Measurements from ENCODE around the gene PSMB3.

The PSMB3 gene

DNA sequence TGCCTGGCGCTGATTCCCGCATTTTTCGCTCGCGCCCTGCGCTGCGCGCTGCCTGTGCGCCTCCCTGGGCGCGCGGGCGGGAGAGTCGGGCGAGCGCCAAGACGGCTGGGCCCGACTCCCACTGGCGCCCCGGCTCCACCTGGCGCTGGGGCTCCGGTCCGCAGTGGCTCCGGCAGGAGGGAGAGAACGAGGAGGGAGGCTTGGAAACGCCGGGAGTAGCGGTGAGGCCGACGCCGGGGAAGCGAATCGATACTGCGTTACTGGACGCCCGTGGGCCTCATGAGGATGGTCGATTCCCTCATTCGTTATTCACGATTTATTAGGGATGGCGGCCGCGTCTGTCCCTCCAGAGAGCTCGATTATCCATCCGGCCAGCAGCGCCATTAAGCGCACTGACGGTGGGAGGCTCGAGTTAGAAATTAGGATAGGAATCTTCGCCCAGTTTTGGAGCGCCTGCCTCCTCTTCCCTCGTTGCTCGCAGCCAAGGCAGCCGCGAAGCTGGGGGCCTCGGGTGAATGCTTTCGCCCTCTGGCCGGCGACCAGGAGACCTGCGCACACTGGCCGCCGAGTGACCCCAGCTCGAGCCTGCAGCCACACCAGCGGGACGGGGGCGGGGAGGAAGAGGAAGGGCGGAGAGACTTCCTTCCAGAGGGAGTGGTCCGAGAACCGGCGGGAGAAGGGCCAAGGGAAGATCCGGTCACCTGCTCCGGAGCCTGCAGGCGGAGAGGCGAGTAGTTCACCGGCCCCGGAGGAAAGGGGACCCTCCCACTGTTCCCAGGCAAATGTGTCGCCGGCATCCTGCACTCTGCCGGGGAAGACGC is 3.1 kb upstream of the PSMB3 start:
- peak overlapping the region; percentile 87 for H3K27ac ChIP-seq
- H3K36me3 ChIP-seq: peaks cover 18% of the 10 kb centered on the region
- DNase-seq: peak; percentile 90
- H3K9me3 ChIP-seq (ENCODE audit: severe bottlenecking): no peaks in the 10 kb centered on the region
- peak overlapping the region; percentile 92 for H3K4me3 ChIP-seq (ENCODE audit: low read depth, low read length)
- TF ChIP-seq, protein P1, sequence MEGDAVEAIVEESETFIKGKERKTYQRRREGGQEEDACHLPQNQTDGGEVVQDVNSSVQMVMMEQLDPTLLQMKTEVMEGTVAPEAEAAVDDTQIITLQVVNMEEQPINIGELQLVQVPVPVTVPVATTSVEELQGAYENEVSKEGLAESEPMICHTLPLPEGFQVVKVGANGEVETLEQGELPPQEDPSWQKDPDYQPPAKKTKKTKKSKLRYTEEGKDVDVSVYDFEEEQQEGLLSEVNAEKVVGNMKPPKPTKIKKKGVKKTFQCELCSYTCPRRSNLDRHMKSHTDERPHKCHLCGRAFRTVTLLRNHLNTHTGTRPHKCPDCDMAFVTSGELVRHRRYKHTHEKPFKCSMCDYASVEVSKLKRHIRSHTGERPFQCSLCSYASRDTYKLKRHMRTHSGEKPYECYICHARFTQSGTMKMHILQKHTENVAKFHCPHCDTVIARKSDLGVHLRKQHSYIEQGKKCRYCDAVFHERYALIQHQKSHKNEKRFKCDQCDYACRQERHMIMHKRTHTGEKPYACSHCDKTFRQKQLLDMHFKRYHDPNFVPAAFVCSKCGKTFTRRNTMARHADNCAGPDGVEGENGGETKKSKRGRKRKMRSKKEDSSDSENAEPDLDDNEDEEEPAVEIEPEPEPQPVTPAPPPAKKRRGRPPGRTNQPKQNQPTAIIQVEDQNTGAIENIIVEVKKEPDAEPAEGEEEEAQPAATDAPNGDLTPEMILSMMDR (IDR thresholded peaks at IDR 0.05; ENCODE audit: low read depth, low read length): no peak
- H3K27me3 ChIP-seq (ENCODE audit: insufficient read depth, low read depth, severe bottlenecking): no peaks in the 10 kb centered on the region

DNA sequence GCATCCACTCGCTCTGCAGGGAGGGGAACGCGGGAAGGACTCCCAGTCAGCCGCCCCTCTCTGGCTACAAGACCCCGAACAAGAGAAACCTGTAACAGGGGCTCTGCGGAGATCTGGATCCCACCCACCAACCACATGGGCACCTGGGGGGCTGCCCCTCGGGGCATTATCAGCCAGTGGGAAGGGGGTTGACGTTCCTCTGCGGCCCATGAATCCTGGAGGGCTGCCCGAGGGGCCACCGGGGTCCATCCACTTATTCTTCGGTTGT is 2.6 kb upstream of the PSMB3 start:
- H3K9me3 ChIP-seq (ENCODE audit: severe bottlenecking): no peaks in the 10 kb centered on the region
- H3K4me3 ChIP-seq (ENCODE audit: low read depth, low read length): peak overlapping the region; percentile 92
- TF ChIP-seq, protein P1 (IDR thresholded peaks at IDR 0.05; ENCODE audit: low read depth, low read length): no peak
- DNase-seq: no peak
- peaks cover 23% of the 10 kb centered on the region for H3K36me3 ChIP-seq
- no peaks in the 10 kb centered on the region for H3K27me3 ChIP-seq (ENCODE audit: insufficient read depth, low read depth, severe bottlenecking)
- H3K27ac ChIP-seq: peak overlapping the region; percentile 87

DNA sequence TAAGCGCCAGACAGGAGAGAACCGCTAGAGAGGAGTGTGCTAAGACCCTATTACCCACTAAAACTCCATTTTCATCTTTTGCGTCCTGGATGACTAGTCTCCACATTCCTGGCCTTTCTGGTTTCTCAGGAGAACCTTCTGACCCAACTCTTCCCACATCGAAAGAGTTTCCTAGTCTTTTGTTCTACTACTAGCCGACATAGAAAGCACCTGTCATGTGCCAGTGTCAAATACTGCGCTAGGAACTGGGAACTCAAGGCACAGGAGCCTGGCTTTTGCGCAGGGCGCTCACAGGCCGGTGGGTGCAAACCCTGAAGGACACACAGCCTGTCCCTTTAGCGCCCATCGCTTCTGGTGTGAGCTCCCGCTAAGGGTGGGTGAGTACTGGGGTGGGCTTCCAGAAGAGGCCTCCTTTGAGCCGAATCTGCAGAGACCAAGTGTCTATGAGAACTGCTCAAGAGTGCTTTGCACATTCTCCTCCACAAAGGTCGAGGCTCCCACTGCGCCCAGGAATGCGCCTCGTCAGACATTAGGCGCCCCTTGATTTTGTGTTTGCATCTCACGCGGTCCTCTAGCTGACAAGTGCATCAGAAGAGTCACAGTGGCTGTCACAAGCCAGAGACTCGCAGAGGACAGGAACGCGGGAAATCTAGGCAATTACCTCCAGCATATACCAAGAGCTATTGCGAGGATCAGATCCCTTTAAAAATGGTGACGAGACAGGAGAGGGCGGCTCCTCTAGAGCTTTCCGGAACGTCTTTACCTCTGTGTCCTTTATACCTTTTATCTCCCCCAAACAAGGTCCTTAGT is 2.0 kb upstream of the PSMB3 start:
- no peaks in the 10 kb centered on the region for H3K9me3 ChIP-seq (ENCODE audit: severe bottlenecking)
- TF ChIP-seq, protein P1 (IDR thresholded peaks at IDR 0.05; ENCODE audit: low read depth, low read length): no peak
- peak overlapping the region; percentile 87; the same call in 1 of the 2 replicates for H3K27ac ChIP-seq
- H3K27me3 ChIP-seq (ENCODE audit: insufficient read depth, low read depth, severe bottlenecking): no peaks in the 10 kb centered on the region
- H3K36me3 ChIP-seq: peaks cover 25% of the 10 kb centered on the region
- DNase-seq: no peak
- peak overlapping the region; percentile 92 for H3K4me3 ChIP-seq (ENCODE audit: low read depth, low read length)

DNA sequence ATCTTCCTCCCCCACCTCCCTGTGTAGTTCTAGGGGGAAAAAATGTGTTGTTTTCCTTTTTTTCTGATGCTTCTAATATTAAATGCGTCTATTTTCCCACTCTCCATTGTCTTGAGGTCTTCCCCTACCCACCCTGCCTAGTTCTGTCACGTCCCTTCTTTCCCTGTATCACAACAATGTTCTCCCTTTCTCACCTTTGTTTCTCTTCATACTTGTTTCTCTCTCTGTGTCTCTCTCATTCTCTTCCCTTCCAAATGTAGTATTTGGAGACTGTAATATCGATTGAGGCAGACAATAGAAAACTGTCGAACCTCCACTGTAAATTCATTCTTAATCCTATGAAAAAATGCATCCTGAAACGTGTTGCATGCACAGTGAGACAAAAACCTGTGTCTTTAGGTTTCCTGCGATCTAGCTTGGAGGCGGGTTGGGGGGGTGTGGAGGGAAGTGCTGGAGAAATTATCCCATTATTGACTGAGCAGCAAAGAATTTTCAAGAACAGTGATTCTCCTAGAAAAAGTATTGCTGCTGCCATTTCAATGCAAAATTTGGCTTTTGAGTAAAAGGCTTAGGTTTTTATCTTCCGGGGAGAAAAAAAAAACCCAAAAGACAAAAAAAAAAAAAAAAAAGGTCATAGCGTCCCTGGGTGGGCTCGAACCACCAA is 1.3 kb upstream of the PSMB3 start:
- H3K36me3 ChIP-seq: peaks cover 32% of the 10 kb centered on the region
- peak overlapping the region; percentile 25 for H3K27ac ChIP-seq
- peak; percentile 43 for DNase-seq
- peak overlapping the region; percentile 92 for H3K4me3 ChIP-seq (ENCODE audit: low read depth, low read length)
- no peaks in the 10 kb centered on the region for H3K9me3 ChIP-seq (ENCODE audit: severe bottlenecking)
- H3K27me3 ChIP-seq (ENCODE audit: insufficient read depth, low read depth, severe bottlenecking): no peaks in the 10 kb centered on the region
- TF ChIP-seq, protein P1 (IDR thresholded peaks at IDR 0.05; ENCODE audit: low read depth, low read length): no peak

DNA sequence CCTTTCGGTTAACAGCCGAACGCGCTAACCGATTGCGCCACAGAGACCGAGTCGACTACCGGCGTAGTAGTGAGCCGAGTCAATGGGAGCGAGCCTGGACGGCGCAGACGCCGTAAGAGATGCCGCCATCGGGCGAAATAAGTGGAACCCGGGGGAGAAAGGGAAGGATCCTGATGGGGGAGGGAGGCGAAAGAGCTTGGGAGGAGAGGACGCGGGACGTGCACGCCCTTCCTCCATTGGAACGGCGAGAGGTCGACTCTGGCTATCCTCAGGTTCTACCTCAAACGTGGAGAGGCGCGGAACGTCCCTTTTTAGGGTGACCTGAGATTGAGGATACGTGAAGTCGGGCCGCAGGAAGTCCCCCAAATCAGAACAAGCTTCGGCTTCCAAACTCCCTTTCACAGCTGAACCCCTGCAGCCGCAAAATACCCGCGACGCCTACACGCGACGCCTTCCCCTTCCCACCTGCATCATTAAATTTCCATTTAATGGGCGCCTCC is 683 bp upstream of the PSMB3 start:
- Histone ChIP-seq H3K27ac (peak overlapping the region; percentile 75), H3K27me3 (ENCODE audit: insufficient read depth, low read depth, severe bottlenecking) (no peaks in the 10 kb centered on the region), H3K36me3 (peaks cover 35% of the 10 kb centered on the region), H3K4me3 (ENCODE audit: low read depth, low read length) (peak overlapping the region; percentile 92), H3K9me3 (ENCODE audit: severe bottlenecking) (no peaks in the 10 kb centered on the region)
- TF ChIP-seq, protein P1 (IDR thresholded peaks at IDR 0.05; ENCODE audit: low read depth, low read length): no peak
- peak; percentile 74 for DNase-seq
